ENCODE measurements around the gene ITGB7. TPM values are rescaled to one million over a fixed set of nuclear protein-coding genes. Genes with fewer than 3 reads are reported as not detected.
A peak's percentile ranks its signal among the peaks of the same experiment; 100 is the strongest.

Gene ITGB7
- polyA plus RNA-seq, 1 of the 3 experiments (the other 2 are of a cell fraction): 0.25 TPM

- peak; percentile 86 for TF ChIP-seq RAD21 (IDR thresholded peaks at IDR 0.05; ENCODE audit: low read length)
- TF ChIP-seq FOSL2 (IDR thresholded peaks at IDR 0.05; ENCODE audit: borderline replicate concordance, low read depth): no peak
- TF ChIP-seq YY1 (IDR thresholded peaks at IDR 0.05; ENCODE audit: low read depth): no peak
- no peak for TF ChIP-seq USF1 (IDR thresholded peaks at IDR 0.05; ENCODE audit: borderline replicate concordance, low read depth)
- TF ChIP-seq, protein P1, sequence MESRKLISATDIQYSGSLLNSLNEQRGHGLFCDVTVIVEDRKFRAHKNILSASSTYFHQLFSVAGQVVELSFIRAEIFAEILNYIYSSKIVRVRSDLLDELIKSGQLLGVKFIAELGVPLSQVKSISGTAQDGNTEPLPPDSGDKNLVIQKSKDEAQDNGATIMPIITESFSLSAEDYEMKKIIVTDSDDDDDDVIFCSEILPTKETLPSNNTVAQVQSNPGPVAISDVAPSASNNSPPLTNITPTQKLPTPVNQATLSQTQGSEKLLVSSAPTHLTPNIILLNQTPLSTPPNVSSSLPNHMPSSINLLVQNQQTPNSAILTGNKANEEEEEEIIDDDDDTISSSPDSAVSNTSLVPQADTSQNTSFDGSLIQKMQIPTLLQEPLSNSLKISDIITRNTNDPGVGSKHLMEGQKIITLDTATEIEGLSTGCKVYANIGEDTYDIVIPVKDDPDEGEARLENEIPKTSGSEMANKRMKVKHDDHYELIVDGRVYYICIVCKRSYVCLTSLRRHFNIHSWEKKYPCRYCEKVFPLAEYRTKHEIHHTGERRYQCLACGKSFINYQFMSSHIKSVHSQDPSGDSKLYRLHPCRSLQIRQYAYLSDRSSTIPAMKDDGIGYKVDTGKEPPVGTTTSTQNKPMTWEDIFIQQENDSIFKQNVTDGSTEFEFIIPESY (IDR thresholded peaks at IDR 0.05; ENCODE audit: borderline replicate concordance, low read depth): no peak
- no peak for TF ChIP-seq TEAD4 (IDR thresholded peaks at IDR 0.05; ENCODE audit: borderline replicate concordance, insufficient read depth)
- no peak for TF ChIP-seq EZH2phosphoT487 (IDR thresholded peaks at IDR 0.05; ENCODE audit: borderline replicate concordance, low read depth)
Measured at GRCh38 chr12:53159195-53159839, 47.7 kb downstream of the ITGB7 start (continued).

DNA sequence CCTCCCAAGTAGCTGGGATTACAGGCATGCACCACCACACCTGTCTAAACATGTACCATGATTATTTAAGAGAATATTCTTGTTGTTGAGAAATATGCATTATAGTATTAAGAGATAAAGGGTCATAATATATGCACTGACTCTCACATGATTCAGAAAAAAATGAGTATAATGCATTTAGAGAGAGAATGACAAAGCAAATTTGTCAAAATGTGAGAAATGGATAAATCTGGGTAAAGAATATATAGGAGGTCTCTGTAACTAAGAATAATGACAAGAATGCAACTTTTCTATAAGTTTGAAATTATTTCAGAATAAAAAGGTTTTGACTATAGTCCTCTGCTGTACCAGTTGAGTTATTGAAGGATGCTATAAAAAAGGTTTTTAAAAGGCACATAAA, 54.7 kb downstream of the ITGB7 start:
- no peak overlapping the region for H2AFZ ChIP-seq (ENCODE audit: low read depth)
- H3K4me1 ChIP-seq (ENCODE audit: control insufficient read depth in 1 of 2, insufficient read depth in 2 of 2, low read depth in 1 of 2, low read length in 1 of 2): no peaks in the 10 kb centered on the region; a peak in 1 of 4 replicates
- no peaks in the 10 kb centered on the region for H3K36me3 ChIP-seq (replicated peaks in 1 of 2; ENCODE audit: control insufficient read depth in 1 of 2, insufficient read depth in 2 of 2, low read length in 1 of 2)
- H3K9me3 ChIP-seq: no peaks in the 10 kb centered on the region
- no peaks in the 10 kb centered on the region for H3K27me3 ChIP-seq (ENCODE audit: insufficient read depth)
- H3K9ac ChIP-seq: no peak overlapping the region
- no peaks in the 10 kb centered on the region for H3K9me2 ChIP-seq
- no peak overlapping the region for H3K4me2 ChIP-seq
- no peaks in the 10 kb centered on the region for H4K20me1 ChIP-seq (ENCODE audit: insufficient read depth)
- CTCF ChIA-PET: interaction anchor here (1.0 to 1.2 kb wide), 2 partner anchors 45 to 169 kb away, joined by 3 to 5 read pairs; partner anchors contain the start of gene AAAS
- POLR2A ChIA-PET: no interaction called here
- peaks cover under 1% of the 10 kb centered on the region for H3F3A ChIP-seq (replicated peaks; ENCODE audit: insufficient read depth)
- no peaks in the 10 kb centered on the region for H3K79me2 ChIP-seq (ENCODE audit: insufficient read depth)
- H3K4me3 ChIP-seq (ENCODE audit: low read depth in 2 of 2, low read length in 1 of 2): no peak overlapping the region
- no peak overlapping the region for H3K27ac ChIP-seq (ENCODE audit: low read depth in 2 of 2, low read length in 1 of 2)
- no peak for DNase-seq
- TF ChIP-seq YY1 (IDR thresholded peaks at IDR 0.05; ENCODE audit: low read depth): no peak
- no peak for TF ChIP-seq TAF1 (IDR thresholded peaks at IDR 0.05; ENCODE audit: borderline replicate concordance, low read depth, low read length)
- no peak for TF ChIP-seq POLR2AphosphoS5 (IDR thresholded peaks at IDR 0.05; ENCODE audit: low read depth, low read length)
- TF ChIP-seq JUND (IDR thresholded peaks at IDR 0.05): no peak
- TF ChIP-seq REST (IDR thresholded peaks at IDR 0.05; ENCODE audit: low read depth, low read length): no peak
- no peak for TF ChIP-seq SMC3 (IDR thresholded peaks at IDR 0.05; ENCODE audit: low read depth, low read length)
- no peak for TF ChIP-seq USF2 (IDR thresholded peaks at IDR 0.05; ENCODE audit: borderline replicate concordance, low read depth, low read length)
- TF ChIP-seq CHD2 (IDR thresholded peaks at IDR 0.05; ENCODE audit: low read length, partially characterized antibody): no peak
- no peak for TF ChIP-seq GABPA (IDR thresholded peaks at IDR 0.05; ENCODE audit: low read depth)
- TF ChIP-seq, protein P2, sequence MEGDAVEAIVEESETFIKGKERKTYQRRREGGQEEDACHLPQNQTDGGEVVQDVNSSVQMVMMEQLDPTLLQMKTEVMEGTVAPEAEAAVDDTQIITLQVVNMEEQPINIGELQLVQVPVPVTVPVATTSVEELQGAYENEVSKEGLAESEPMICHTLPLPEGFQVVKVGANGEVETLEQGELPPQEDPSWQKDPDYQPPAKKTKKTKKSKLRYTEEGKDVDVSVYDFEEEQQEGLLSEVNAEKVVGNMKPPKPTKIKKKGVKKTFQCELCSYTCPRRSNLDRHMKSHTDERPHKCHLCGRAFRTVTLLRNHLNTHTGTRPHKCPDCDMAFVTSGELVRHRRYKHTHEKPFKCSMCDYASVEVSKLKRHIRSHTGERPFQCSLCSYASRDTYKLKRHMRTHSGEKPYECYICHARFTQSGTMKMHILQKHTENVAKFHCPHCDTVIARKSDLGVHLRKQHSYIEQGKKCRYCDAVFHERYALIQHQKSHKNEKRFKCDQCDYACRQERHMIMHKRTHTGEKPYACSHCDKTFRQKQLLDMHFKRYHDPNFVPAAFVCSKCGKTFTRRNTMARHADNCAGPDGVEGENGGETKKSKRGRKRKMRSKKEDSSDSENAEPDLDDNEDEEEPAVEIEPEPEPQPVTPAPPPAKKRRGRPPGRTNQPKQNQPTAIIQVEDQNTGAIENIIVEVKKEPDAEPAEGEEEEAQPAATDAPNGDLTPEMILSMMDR (IDR thresholded peaks at IDR 0.05): no peak
- TF ChIP-seq SIN3A (IDR thresholded peaks at IDR 0.05; ENCODE audit: borderline replicate concordance, low read depth, low read length): no peak
- TF ChIP-seq TEAD4 (IDR thresholded peaks at IDR 0.05; ENCODE audit: borderline replicate concordance, insufficient read depth): no peak
- TF ChIP-seq FOXJ3 (CRISPR knock-in tag; IDR thresholded peaks at IDR 0.05): no peak
- no peak for TF ChIP-seq IRF3 (IDR thresholded peaks at IDR 0.05; ENCODE audit: low read depth, low read length)
- no peak for TF ChIP-seq ELF1 (IDR thresholded peaks at IDR 0.05)
- TF ChIP-seq RFX5 (IDR thresholded peaks at IDR 0.05; ENCODE audit: low read length): no peak
